ENCODE data around the gene MAP3K13.
A peak's percentile ranks its signal among the peaks of the same experiment; 100 is the strongest.

The MAP3K13 gene

GRCh38 chr3:185351396-185351795 is 11.5 kb upstream of the MAP3K13 start:
- ChIA-PET POLR2A (no interaction called here), CTCF (no interaction called here)
- DNase-seq (ENCODE audit: extremely low spot score), result no peak
- TF ChIP-seq TARDBP (IDR thresholded peaks at IDR 0.05), result no peak
- TF ChIP-seq SP1 (IDR thresholded peaks at IDR 0.05), result no peak
- no peak for TF ChIP-seq FOXA1 (IDR thresholded peaks at IDR 0.05)
- TF ChIP-seq FOXK2 (IDR thresholded peaks at IDR 0.05), result no peak
- no peak for TF ChIP-seq L3MBTL2 (conservative IDR thresholded peaks at IDR 0.05)
- TF ChIP-seq LEF1 (IDR thresholded peaks at IDR 0.05; ENCODE audit: borderline replicate concordance), result no peak
- TF ChIP-seq SUZ12 (IDR thresholded peaks at IDR 0.05), result no peak
- TF ChIP-seq PKNOX1 (IDR thresholded peaks at IDR 0.05), result no peak
- no peak for TF ChIP-seq HDGF (IDR thresholded peaks at IDR 0.05; ENCODE audit: borderline replicate concordance)
- no peak for TF ChIP-seq FOXM1 (IDR thresholded peaks at IDR 0.05; ENCODE audit: borderline replicate concordance)
- no peak for TF ChIP-seq ARNT (IDR thresholded peaks at IDR 0.05)
- TF ChIP-seq ELF4 (IDR thresholded peaks at IDR 0.05), result no peak
- no peak for TF ChIP-seq ZNF384 (IDR thresholded peaks at IDR 0.05)
- no peak for TF ChIP-seq CTBP1 (IDR thresholded peaks at IDR 0.05; ENCODE audit: borderline replicate concordance)
- TF ChIP-seq NFRKB (IDR thresholded peaks at IDR 0.05), result no peak
- TF ChIP-seq BHLHE40 (IDR thresholded peaks at IDR 0.05; ENCODE audit: borderline replicate concordance), result no peak

DNA sequence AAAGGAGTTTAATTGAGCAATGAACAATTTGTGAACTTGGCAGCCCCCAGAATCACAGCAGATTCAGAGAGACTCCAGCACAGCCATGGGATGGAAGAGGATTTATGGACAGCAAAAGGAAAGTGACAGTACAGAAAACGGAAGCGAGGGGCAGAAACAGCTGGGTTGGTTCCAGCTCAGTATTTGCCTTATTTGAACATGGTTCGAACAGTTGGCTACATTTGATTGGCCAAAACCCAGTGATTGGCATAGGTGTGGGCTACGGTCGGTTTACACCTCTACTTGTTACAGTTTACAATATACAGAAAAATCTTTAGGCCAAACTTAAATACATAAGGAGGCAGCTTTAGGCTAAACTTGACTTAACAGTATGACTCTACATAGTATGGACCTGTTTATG is 9.7 kb upstream of the MAP3K13 start:
- ChIA-PET CTCF (interaction anchor here (1.0 kb wide), 1 partner anchor 206 kb away, joined by 3 read pairs; no protein-coding TSS in a partner anchor), POLR2A (no interaction called here)
- TF ChIP-seq CTBP1 (IDR thresholded peaks at IDR 0.05; ENCODE audit: borderline replicate concordance), result no peak
- no peak for TF ChIP-seq SP1 (IDR thresholded peaks at IDR 0.05)
- TF ChIP-seq ELF4 (IDR thresholded peaks at IDR 0.05), result no peak
- TF ChIP-seq TARDBP (IDR thresholded peaks at IDR 0.05), result no peak
- TF ChIP-seq BHLHE40 (IDR thresholded peaks at IDR 0.05; ENCODE audit: borderline replicate concordance), result no peak
- TF ChIP-seq LEF1 (IDR thresholded peaks at IDR 0.05; ENCODE audit: borderline replicate concordance), result no peak
- TF ChIP-seq PKNOX1 (IDR thresholded peaks at IDR 0.05), result no peak
- no peak for TF ChIP-seq HDGF (IDR thresholded peaks at IDR 0.05; ENCODE audit: borderline replicate concordance)
- TF ChIP-seq L3MBTL2 (conservative IDR thresholded peaks at IDR 0.05), result no peak
- no peak for TF ChIP-seq FOXM1 (IDR thresholded peaks at IDR 0.05; ENCODE audit: borderline replicate concordance)
- TF ChIP-seq ARNT (IDR thresholded peaks at IDR 0.05), result no peak
- TF ChIP-seq FOXK2 (IDR thresholded peaks at IDR 0.05), result no peak
- TF ChIP-seq SUZ12 (IDR thresholded peaks at IDR 0.05), result no peak
- TF ChIP-seq ZNF384 (IDR thresholded peaks at IDR 0.05), result no peak
- no peak for TF ChIP-seq FOXA1 (IDR thresholded peaks at IDR 0.05)
- no peak for TF ChIP-seq NFRKB (IDR thresholded peaks at IDR 0.05)
- DNase-seq (ENCODE audit: extremely low spot score), result no peak

GRCh38 chr3:185353823-185354614 is 8.9 kb upstream of the MAP3K13 start:
- ChIA-PET CTCF (interaction anchor here (0.6 to 1.0 kb wide), 2 partner anchors 205 to 288 kb away, joined by 3 to 5 read pairs; no protein-coding TSS in a partner anchor), POLR2A (no interaction called here)
- TF ChIP-seq ZNF384 (IDR thresholded peaks at IDR 0.05) (no peak), PKNOX1 (IDR thresholded peaks at IDR 0.05) (no peak), HDGF (IDR thresholded peaks at IDR 0.05; ENCODE audit: borderline replicate concordance) (no peak)
- DNase-seq (ENCODE audit: extremely low spot score), result peak; percentile 69

DNA sequence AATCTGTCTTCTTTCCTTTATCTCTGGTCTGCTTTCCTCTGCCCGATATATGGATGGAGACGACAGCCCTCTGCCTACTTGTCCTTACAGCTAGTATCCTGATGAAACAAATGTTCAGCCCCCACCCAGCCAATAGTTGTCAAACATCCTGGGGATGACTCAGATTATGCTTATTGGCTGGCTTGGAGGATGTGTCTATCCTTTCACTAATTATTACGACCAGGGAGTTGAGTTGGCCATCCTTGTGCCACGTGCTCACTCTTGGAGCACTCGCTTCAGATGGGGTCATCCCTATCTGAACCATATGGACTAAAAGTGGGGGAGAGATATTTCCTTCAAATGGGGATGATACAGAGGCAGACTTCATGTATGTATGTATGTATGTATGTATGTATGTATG is 6.4 kb upstream of the MAP3K13 start:
- CTCF ChIA-PET, result interaction anchor here (0.6 kb wide), 1 partner anchor 243 kb away, joined by 4 read pairs; no protein-coding TSS in a partner anchor
- DNase-seq (ENCODE audit: extremely low spot score), result no peak
- no peak for TF ChIP-seq LEF1 (IDR thresholded peaks at IDR 0.05; ENCODE audit: borderline replicate concordance)
- TF ChIP-seq L3MBTL2 (conservative IDR thresholded peaks at IDR 0.05), result no peak
- no peak for TF ChIP-seq TARDBP (IDR thresholded peaks at IDR 0.05)
- TF ChIP-seq FOXM1 (IDR thresholded peaks at IDR 0.05; ENCODE audit: borderline replicate concordance), result no peak
- no peak for TF ChIP-seq ARNT (IDR thresholded peaks at IDR 0.05)
- no peak for TF ChIP-seq PKNOX1 (IDR thresholded peaks at IDR 0.05)
- POLR2A ChIA-PET, result interaction anchor here (0.9 kb wide), 1 partner anchor 10 kb away, joined by 3 read pairs; no protein-coding TSS in a partner anchor

DNA sequence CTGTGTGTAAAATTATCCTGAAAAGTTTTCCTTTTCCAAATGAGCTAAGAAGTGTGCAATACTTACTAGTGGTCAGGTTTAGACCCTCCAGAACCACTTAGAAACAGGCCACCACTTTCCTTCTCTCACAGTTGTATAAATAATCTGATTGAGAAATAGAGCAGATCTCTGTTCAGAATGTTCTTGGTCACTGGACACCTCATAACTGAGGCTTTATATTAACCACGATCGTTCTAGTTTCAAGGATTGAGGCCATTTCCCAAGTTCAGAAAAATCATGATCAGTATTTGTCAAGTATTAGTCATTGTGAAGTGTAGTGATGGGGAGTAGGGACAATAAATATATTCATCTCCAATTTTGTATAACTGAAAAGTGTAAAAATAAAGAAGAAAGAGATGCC is 1.0 kb upstream of the MAP3K13 start:
- TF ChIP-seq CTBP1 (IDR thresholded peaks at IDR 0.05; ENCODE audit: borderline replicate concordance) (no peak), ELF4 (IDR thresholded peaks at IDR 0.05) (no peak), HDGF (IDR thresholded peaks at IDR 0.05; ENCODE audit: borderline replicate concordance) (no peak), NFRKB (IDR thresholded peaks at IDR 0.05) (no peak), ARNT (IDR thresholded peaks at IDR 0.05) (no peak), TARDBP (IDR thresholded peaks at IDR 0.05) (no peak), LEF1 (IDR thresholded peaks at IDR 0.05; ENCODE audit: borderline replicate concordance) (no peak)
- ChIA-PET CTCF (interaction anchor here (0.7 kb wide), 1 partner anchor 12 kb away, joined by 3 read pairs; no protein-coding TSS in a partner anchor), POLR2A (no interaction called here)
- no peak for DNase-seq (ENCODE audit: extremely low spot score)

Data from HEK293T (cell line).